IMR-90 (cell line): Measurements from ENCODE around the gene NIPAL3. TPM values are rescaled to one million over a fixed set of nuclear protein-coding genes. Genes with fewer than 3 reads are reported as not detected.

ENCODE experiments used
- ATAC-seq: fragments of 200-7000 bp; cut with Tn5 transposase; 2 replicates; pipeline ENCODE4 v1.9.1; 2020; ENCODE audit warnings: low read depth, mild to moderate bottlenecking, moderate library complexity
- BruUV-seq: library from RNA; stranded (reverse); fragments of 400-500 nt; replicated peaks from 2 replicates; lab custom pipeline; 2021; lab: Mats Ljungman, UMichigan
- CTCF ChIA-PET: fragments of 300-600 bp; formaldehyde crosslinking; extraction: SDS; loops from one replicate; lab custom pipeline; 2021; ENCODE audit warnings: antibody characterized with exemption; lab: Yijun Ruan, JAX
- POLR2A ChIA-PET: fragments of 300-600 bp; sonication (Branson Sonifier 250); formaldehyde crosslinking; loops from one replicate; lab custom pipeline; 2022; ENCODE audit warnings: antibody characterized with exemption; ENCODE audit not compliant: unreplicated experiment; lab: Charles Lee
- DNase-seq: peaks from one replicate; pipeline ENCODE4 v3.0.0; 2013
- H2AFZ ChIP-seq: replicated peaks from 2 replicates; pipeline ENCODE3; 2013; ENCODE audit warnings: low read length, mild to moderate bottlenecking; ENCODE audit not compliant: poor library complexity
- H2AK5ac ChIP-seq: 2 replicates; pipeline ENCODE4 v1.6.1; 2013; ENCODE audit warnings: low read depth, low read length, inconsistent platforms
- H2AK9ac ChIP-seq: replicated peaks from 2 replicates; pipeline ENCODE3; 2013; ENCODE audit warnings: mild to moderate bottlenecking, low read depth, low read length, moderate library complexity; ENCODE audit not compliant: poor library complexity
- H2BK120ac ChIP-seq: 2 replicates; pipeline ENCODE4 v1.6.1; 2013; ENCODE audit warnings: low read depth, low read length, inconsistent platforms
- H2BK15ac ChIP-seq: 3 replicates; pipeline ENCODE4 v1.6.1; 2013; ENCODE audit warnings: low read depth, low read length, inconsistent platforms
- H2BK20ac ChIP-seq: 2 replicates; pipeline ENCODE4 v1.6.1; 2013; ENCODE audit warnings: low read depth, mild to moderate bottlenecking, inconsistent platforms, low read length, moderate library complexity
- H2BK5ac ChIP-seq: 2 replicates; pipeline ENCODE4 v1.6.1; 2013; ENCODE audit warnings: mild to moderate bottlenecking, low read depth, low read length, inconsistent platforms; ENCODE audit not compliant: poor library complexity, severe bottlenecking
- H3K14ac ChIP-seq: replicated peaks from 2 replicates; pipeline ENCODE4 v1.6.1; 2013; ENCODE audit warnings: low read depth, low read length, inconsistent platforms
- H3K18ac ChIP-seq: 2 replicates; pipeline ENCODE4 v1.6.1; 2013; ENCODE audit warnings: low read depth, low read length, control low read depth
- H3K23ac ChIP-seq: 2 replicates; pipeline ENCODE4 v1.6.1; 2013; ENCODE audit warnings: low read depth, low read length, inconsistent platforms
- H3K27ac ChIP-seq: 2 replicates; pipeline ENCODE4 v1.5.1; 2013; ENCODE audit warnings: mild to moderate bottlenecking, control low read depth, low read length; ENCODE audit not compliant: insufficient read depth
- H3K27me3 ChIP-seq: 2 replicates; pipeline ENCODE4 v1.6.1; 2013; ENCODE audit warnings: low read length; ENCODE audit not compliant: control insufficient read depth, insufficient read depth
- H3K36me3 ChIP-seq: 2 replicates; pipeline ENCODE4 v1.6.1; 2013; ENCODE audit warnings: low read length, mixed read lengths; ENCODE audit not compliant: control insufficient read depth, insufficient read depth
- H3K4ac ChIP-seq: 2 replicates; pipeline ENCODE4 v1.6.1; 2013; ENCODE audit warnings: low read depth, low read length, inconsistent platforms
- H3K4me1 ChIP-seq: 2 replicates; pipeline ENCODE4 v1.6.1; 2013; ENCODE audit warnings: low read length, mixed read lengths; ENCODE audit not compliant: control insufficient read depth, insufficient read depth
- H3K4me2 ChIP-seq: 2 replicates; pipeline ENCODE4 v1.6.1; 2013; ENCODE audit warnings: low read depth, mild to moderate bottlenecking, control low read depth, low read length, moderate library complexity
- H3K4me3 ChIP-seq: 2 replicates; pipeline ENCODE4 v1.5.1; 2013; ENCODE audit warnings: low read depth, mild to moderate bottlenecking, control low read depth, low read length, moderate library complexity; ENCODE audit not compliant: insufficient read depth
- H3K56ac ChIP-seq: 2 replicates; pipeline ENCODE4 v1.6.1; 2013; ENCODE audit warnings: low read length, inconsistent platforms; ENCODE audit not compliant: insufficient read depth; ENCODE audit errors: extremely low read depth
- H3K79me1 ChIP-seq, 2 experiments: 2 replicates each; pipeline ENCODE4 v1.6.1; 2013; ENCODE audit warnings: low read length in 2 of 2, inconsistent platforms in 1 of 2, low read depth in 1 of 2
- H3K9ac ChIP-seq: 2 replicates; pipeline ENCODE4 v1.6.1; 2013; ENCODE audit warnings: low read depth, low read length, control low read depth
- H3K9me1 ChIP-seq: 2 replicates; pipeline ENCODE4 v1.6.1; 2013; ENCODE audit warnings: low read length, inconsistent platforms; ENCODE audit not compliant: insufficient read depth
- H3K9me3 ChIP-seq: 2 replicates; pipeline ENCODE4 v1.6.1; 2013; ENCODE audit warnings: low read length; ENCODE audit not compliant: control insufficient read depth, insufficient read depth
- H4K20me1 ChIP-seq: 2 replicates; pipeline ENCODE4 v1.6.1; 2013; ENCODE audit warnings: low read length, inconsistent platforms; ENCODE audit not compliant: insufficient read depth
- H4K5ac ChIP-seq: 2 replicates; pipeline ENCODE4 v1.6.1; 2013; ENCODE audit warnings: mild to moderate bottlenecking, low read depth, low read length, control low read depth
- H4K8ac ChIP-seq, 2 experiments: 2 replicates each; pipeline ENCODE4 v1.6.1; 2013; ENCODE audit warnings: low read depth in 2 of 2, low read length in 2 of 2, control low read depth in 1 of 2, inconsistent platforms in 1 of 2
- H4K91ac ChIP-seq: 2 replicates; pipeline ENCODE4 v1.6.1; 2013; ENCODE audit warnings: low read depth, low read length, inconsistent platforms; ENCODE audit not compliant: insufficient read depth
- CHD1 ChIP-seq: IDR thresholded peaks from 2 replicates; pipeline ENCODE4 v1.6.1; 2012; ENCODE audit warnings: low read depth, low read length, improper control_type of control experiment
- CTCF ChIP-seq: conservative IDR thresholded peaks from 2 replicates; pipeline ENCODE4 v1.5.1; 2012; ENCODE audit warnings: mild to moderate bottlenecking, low read depth, low read length, improper control_type of control experiment
- ELK1 ChIP-seq: fragments of 150-350 bp; IDR thresholded peaks from 2 replicates; pipeline ENCODE4 v1.6.1; 2016; ENCODE audit warnings: low read depth, mild to moderate bottlenecking, low read length, moderate library complexity, borderline replicate concordance
- FOS ChIP-seq: fragments of 150-350 bp; IDR thresholded peaks from 2 replicates; pipeline ENCODE4 v1.6.1; 2016; ENCODE audit warnings: low read depth, low read length
- POLR2A ChIP-seq: IDR thresholded peaks from 2 replicates; pipeline ENCODE4 v1.6.1; 2012; ENCODE audit warnings: mild to moderate bottlenecking, low read depth, low read length
- RAD21 ChIP-seq: IDR thresholded peaks from 2 replicates; pipeline ENCODE4 v1.6.1; 2012; ENCODE audit warnings: low read length, improper control_type of control experiment
- RCOR1 ChIP-seq: IDR thresholded peaks from 2 replicates; pipeline ENCODE4 v1.6.1; 2012; ENCODE audit warnings: mild to moderate bottlenecking, low read length, improper control_type of control experiment; ENCODE audit not compliant: insufficient replicate concordance
- SMC3 ChIP-seq: fragments of 150-350 bp; IDR thresholded peaks from 2 replicates; pipeline ENCODE4 v1.6.1; 2016; ENCODE audit warnings: low read depth, mild to moderate bottlenecking, antibody characterized with exemption, low read length, moderate library complexity
- WGBS, 2 experiments: methylation state at CpG; one replicate each; pipeline versions ENCODE4 v1.1.5 to v1.1.7; 2013; ENCODE audit warnings: missing lambda C conversion rate in 2 of 2; ENCODE audit not compliant: insufficient read length in 1 of 2; ENCODE audit errors: extremely low coverage in 2 of 2; 5-methylcytosine and 5-hydroxymethylcytosine counted together
- dilution Hi-C: fragments of 300-500 bp; cut with HindIII; formaldehyde crosslinking; loops from one replicate; pipeline ENCODE4 v1.14.3; 2018; ENCODE audit warnings: low sequenced_read_pairs; ENCODE audit not compliant: unreplicated experiment
- in situ Hi-C: fragments of 300-500 bp; cut with MboI; formaldehyde crosslinking; loops from 3 replicates; pipeline ENCODE4 v1.14.3; 2019; ENCODE audit warnings: low sequenced_read_pairs, inconsistent platforms, mixed read lengths
- intact Hi-C: fragments of 100-400 bp; cut with micrococcal nuclease; formaldehyde crosslinking; loops from 2 replicates; pipeline ENCODE4 v1.10.0; 2022
- polyA plus RNA-seq, 3 experiments: library from polyadenylated mRNA; depleted of rRNA; stranded (reverse); fragments of >200 nt; gene quantifications; 2 replicates each; pipeline ENCODE4 v1.2.3, GENCODE V29; 2012; ENCODE audit warnings: low replicate concordance in 1 of 3
- total RNA-seq: library from RNA; depleted of rRNA; stranded (reverse); fragments of >200 nt; gene quantifications from 2 replicates; pipeline ENCODE4 v1.2.3, GENCODE V29; 2012

NIPAL3 gene
- total and polyA plus RNA-seq, 2 of the 4 experiments (the other 2 are of a cell fraction), result 55.0 to 123 TPM

- dilution Hi-C loops, result no loop called here
- POLR2A ChIA-PET, result no interaction called here
Measured at GRCh38 chr1:24391882-24392603, 23.6 kb upstream of the NIPAL3 start.

More at GRCh38 chr1:24391882-24392603, 23.6 kb upstream of the NIPAL3 start:
- H3K4ac ChIP-seq, result peak overlapping the region; percentile 50
- BruUV-seq, result no TSS peak
- ATAC-seq (peak; percentile 71), DNase-seq (peak; percentile 51)
- H2AK9ac ChIP-seq, result peak overlapping the region; percentile 81
- CTCF ChIA-PET, result interaction anchor here (0.6 to 5.2 kb wide), 20 partner anchors 9 to 250 kb away, joined by 3 to 170 read pairs (median 4); partner anchors contain the start of genes NIPAL3 and STPG1
- H2BK20ac ChIP-seq, result peak overlapping the region; percentile 48
- H3K27ac ChIP-seq, result no peak overlapping the region
- H3K79me1 ChIP-seq, result peaks cover 0 to 22% of the 10 kb centered on the region in 2 experiments; a peak in 1 of 4 replicates
- H4K8ac ChIP-seq, result peak overlapping the region in 1 of 2 experiments; percentile 27; a peak in 2 of 4 replicates
- peak overlapping the region; percentile 60 for H2AFZ ChIP-seq
- no peak overlapping the region for H3K14ac ChIP-seq
- peak overlapping the region; percentile 12; the same call in 1 of the 3 replicates for H2BK15ac ChIP-seq
- no peak overlapping the region for H4K5ac ChIP-seq
- no peaks in the 10 kb centered on the region for H4K20me1 ChIP-seq
- H3K36me3 ChIP-seq, result no peaks in the 10 kb centered on the region
- intact Hi-C loops, result loop anchor here (1.0 to 10.0 kb wide), 5 partner anchors 190 to 321 kb away; no protein-coding TSS in a partner anchor
- H3K56ac ChIP-seq, result no peak overlapping the region
- H4K91ac ChIP-seq, result peak overlapping the region; percentile 17; the same call in 1 of the 2 replicates
- H3K18ac ChIP-seq, result no peak overlapping the region
- H3K9me1 ChIP-seq, result 0 out of 2 replicates have a peak, but pooled peaks cover 3% of the 10 kb centered on the region
- H3K4me2 ChIP-seq, result no peak overlapping the region
- peak overlapping the region; percentile 59; the same call in 1 of the 2 replicates for H2BK120ac ChIP-seq
- H3K9ac ChIP-seq, result no peak overlapping the region
- H3K4me1 ChIP-seq, result peaks cover 6% of the 10 kb centered on the region
- in situ Hi-C loops, result loop anchor here (5.0 to 10.0 kb wide), 2 partner anchors 190 to 243 kb away; no protein-coding TSS in a partner anchor
- H3K23ac ChIP-seq, result no peak overlapping the region
- 91% methylated on average over 4 of the region's 11 CpGs; no CpG with 5 or more reads in 1 of the 2 experiments for WGBS, 2 experiments
- no peaks in the 10 kb centered on the region for H3K27me3 ChIP-seq
- peak overlapping the region; percentile 37; the same call in 1 of the 2 replicates for H2AK5ac ChIP-seq
- H3K4me3 ChIP-seq, result no peak overlapping the region
- TF ChIP-seq FOS (no peak), SMC3 (peak; percentile 75), CHD1 (no peak), ELK1 (no peak), POLR2A (no peak), RAD21 (peak; percentile 83), CTCF (peak; percentile 77), RCOR1 (no peak)
- H2BK5ac ChIP-seq, result no peak overlapping the region
- H3K9me3 ChIP-seq, result no peaks in the 10 kb centered on the region
